ENCODE measurements around the gene BCR.
A peak's percentile ranks its signal among the peaks of the same experiment; 100 is the strongest.
"Not testable (repeated sequence)": the region's sequence is repeated elsewhere in the genome, so short reads cannot be mapped to it uniquely, and the experiment has no call there.

Gene BCR

GRCh38 chr22:23322497-23323080, 142.3 kb downstream of the BCR start:
- DNase-seq: not testable (repeated sequence)

DNA sequence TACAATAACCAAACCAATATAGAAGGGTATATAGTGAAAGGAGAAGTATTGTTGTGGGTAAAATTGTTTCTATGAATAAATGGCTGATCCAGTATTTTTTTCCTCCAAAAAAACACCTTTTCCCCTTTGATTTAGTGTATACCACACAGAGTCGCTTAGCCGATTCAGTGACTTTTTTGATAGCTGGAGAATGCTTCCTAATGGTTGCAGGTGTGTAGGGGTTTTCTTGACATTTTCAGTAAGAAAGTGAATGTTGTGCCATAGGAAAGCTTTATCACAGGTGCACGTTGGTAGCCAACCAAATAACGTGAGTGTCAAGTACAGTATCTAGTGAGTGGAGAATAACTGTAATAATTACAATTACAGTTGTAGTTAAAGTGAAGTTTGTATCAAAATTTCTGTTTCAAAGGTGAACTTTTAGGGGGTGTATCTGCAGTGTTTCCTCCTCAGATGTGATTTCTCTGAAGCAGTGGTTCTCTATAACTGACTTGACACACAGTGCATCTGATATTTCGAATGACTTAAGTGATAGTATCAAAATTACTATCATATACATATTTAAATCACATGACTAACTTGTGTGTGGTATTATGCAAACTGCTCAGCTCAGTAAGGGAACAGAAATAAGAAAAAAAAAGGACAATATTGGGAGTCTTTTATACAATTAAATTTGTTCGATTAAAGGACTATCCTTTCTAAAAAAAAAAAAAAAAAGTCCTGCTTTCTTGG, 143.8 kb downstream of the BCR start:
- not testable (repeated sequence) for DNase-seq

GRCh38 chr22:23325183-23325582, 144.9 kb downstream of the BCR start:
- no peak for DNase-seq

DNA sequence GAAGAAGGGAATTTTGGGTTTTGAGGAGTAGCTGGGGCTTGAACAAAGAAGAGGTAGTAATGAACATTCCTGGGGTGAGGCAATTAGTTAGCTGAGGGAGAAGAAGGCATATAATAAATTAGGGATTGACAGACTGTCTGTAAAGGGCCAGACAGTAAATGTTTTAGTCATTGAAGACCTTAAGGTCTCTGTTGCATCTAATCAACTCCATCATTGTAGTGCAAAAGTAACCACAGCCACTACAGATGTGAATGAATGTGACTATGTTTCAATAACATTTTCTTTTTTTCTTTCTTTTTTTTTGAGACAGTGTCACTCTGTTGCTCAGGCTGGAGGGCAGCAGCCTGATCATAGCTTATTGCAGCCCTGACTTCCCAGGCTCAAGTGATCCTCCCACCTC, 153.5 kb downstream of the BCR start:
- not testable (repeated sequence) for DNase-seq

DNA sequence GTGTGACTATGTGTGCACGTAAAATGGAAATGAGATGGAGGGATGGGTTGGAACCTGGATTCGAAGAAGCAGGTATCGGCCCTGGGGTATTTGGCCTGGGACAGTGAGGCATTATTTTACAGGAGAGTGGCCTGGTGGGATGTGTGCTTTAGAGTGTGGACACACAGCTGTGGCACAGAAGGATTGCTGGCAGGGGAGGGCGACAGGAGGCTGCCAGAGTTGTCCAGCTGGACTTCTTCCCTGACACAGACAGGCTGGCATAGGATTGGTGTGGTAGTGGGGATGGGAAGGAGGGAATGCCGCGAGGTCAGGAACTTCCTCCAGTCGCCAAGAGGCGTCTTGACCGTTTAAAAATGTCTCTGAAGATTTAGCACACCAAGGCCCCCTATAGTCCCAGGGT, 157.4 kb downstream of the BCR start:
- DNase-seq: not testable (repeated sequence)

DNA sequence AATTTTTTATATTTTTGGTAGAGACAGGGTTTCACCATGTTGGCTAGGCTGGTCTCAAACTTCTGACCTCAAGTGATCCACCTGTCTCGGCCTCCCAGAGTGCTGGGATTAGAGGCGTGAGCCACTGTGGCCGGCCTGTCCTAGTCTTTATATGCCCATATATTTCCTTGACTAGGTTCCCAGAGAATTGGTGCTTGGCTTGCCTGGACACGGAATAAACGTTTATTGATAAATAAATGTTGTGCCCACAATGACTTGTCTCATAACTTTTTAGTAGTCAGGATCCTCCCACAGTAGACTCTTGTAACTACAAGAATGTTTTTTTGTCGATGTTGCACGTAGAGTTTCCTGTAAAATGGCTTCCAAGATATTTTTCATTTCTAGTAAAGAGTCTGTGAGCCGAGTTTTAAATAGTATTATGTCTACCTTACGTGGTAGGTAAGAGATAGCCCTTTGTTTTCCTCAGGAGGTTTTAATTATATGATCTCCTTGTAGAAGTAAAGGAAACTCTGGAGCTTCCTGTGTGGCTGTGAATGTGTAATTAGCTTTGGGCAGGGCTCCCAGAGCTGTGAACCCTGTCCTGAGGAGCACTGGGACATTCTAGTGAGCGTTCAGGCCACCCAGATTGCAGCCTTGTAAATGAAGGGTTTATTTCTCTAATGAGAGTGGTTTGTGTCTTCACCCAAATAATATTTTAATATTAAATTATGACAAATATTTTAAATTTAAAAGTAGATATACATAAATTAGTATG, 161.8 kb downstream of the BCR start:
- not testable (repeated sequence) for DNase-seq

DNA sequence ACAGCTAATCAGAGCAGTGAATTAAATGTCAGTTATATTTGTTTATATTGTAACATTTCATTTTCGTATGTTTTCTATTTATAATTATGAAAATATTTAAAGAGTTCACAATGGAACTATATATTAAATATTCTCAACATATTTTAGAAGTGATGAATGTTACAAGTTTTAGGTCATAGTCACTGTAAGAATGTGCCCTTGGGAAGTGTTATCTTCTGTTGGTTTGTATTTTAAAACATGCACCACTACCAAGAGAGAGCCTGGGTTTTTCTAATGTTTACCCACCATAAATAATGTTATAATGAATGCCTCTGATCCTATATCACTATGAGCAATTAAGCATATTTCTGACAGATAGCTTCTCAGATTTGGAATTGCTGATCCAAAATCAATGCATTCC, 171.0 kb downstream of the BCR start:
- no peak for DNase-seq

- no peak for DNase-seq
These were observed 172.7 kb downstream of the BCR start for GRCh38 chr22:23353004-23353403.

GRCh38 chr22:23353696-23354095, 173.4 kb downstream of the BCR start:
- DNase-seq: no peak

GRCh38 chr22:23356094-23356493, 175.8 kb downstream of the BCR start:
- no peak for DNase-seq

DNA sequence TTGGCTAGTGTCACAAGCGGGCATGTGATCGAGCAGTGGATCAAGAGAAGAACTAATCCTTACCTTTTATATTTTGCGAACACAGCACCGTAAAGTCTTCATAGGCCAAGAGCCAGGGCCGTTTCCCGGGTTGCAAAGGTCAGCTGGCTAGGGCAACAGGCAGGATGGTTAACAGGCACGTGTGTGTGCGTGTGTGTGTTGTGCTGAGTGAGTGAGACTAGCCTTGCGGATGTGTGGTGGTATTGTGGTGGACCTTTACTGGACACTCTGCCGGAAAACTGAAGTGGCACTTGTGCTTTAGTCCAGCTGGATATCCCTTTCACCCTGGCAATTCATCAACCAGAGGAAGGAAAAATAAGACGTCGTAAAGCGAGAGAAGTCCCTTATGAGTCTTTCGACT, 176.7 kb downstream of the BCR start:
- no peak for DNase-seq

- DNase-seq: peak in 1 of 5 experiments; percentile 8
These were observed 179.3 kb downstream of the BCR start for GRCh38 chr22:23359583-23360123.

- DNase-seq: no peak
These were observed 181.4 kb downstream of the BCR start for GRCh38 chr22:23361676-23362075.

DNA sequence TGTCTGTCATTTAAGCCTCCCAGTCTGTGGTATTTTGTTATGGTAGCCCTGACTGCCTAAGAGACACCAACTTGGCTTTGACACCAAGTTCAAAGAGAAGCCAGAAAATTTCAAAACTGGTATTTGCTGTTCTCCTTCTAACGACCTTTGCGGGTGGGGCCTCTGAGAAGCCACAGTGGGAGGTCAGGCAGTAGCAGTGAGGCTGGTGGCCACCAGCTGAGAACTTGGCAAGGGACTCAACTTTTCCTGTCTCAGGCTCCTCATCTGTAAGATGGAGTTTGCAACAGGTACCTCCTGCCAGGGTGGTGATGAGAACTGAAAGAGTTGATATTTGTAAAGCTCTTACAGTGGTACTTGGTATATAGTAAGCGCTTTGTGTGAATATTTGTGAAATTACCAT, 183.4 kb downstream of the BCR start:
- DNase-seq: no peak

- DNase-seq: no peak
These were observed 184.1 kb downstream of the BCR start for GRCh38 chr22:23364389-23364788.

DNA sequence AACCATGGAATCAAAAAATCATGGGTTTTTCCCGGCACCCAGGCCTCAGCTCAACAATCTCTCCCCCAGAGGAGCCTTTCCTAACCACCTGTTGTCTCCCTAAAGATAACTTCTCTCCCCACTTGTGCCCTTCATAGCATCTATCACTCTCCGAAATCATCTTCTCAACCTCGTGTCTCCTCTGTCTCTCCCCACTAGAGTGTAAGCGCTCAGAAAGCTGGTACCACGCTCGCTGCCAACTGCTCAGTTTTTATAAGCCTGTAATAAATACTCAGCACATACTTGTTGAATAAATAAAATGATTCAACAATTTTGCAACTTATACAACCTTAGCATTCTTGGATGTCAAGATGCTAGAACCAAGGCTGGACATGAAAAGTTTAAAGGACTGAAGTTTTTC, 185.2 kb downstream of the BCR start:
- DNase-seq: no peak

- DNase-seq: no peak
These were observed 185.7 kb downstream of the BCR start for GRCh38 chr22:23365961-23366360.

- not testable (repeated sequence) for DNase-seq
These were observed 186.9 kb downstream of the BCR start for GRCh38 chr22:23367196-23367595.
